GM18520 (cell line): ENCODE data around the gene ANK3.

Experiments
- ATAC-seq: cut with Tn5 transposase; IDR thresholded peaks from one replicate; pipeline ENCODE4 v1.9.1; 2021; ENCODE audit not compliant: unreplicated experiment

Gene ANK3

GRCh38 chr10:60144099-60144498 lies 245.6 kb downstream of the ANK3 start:
- ATAC-seq = no peak

- ATAC-seq = no peak
Measured at GRCh38 chr10:60142736-60143135, 246.9 kb downstream of the ANK3 start.

GRCh38 chr10:60141896-60142559 lies 247.6 kb downstream of the ANK3 start:
- no peak for ATAC-seq

GRCh38 chr10:60140651-60141632 lies 248.7 kb downstream of the ANK3 start:
- no peak for ATAC-seq

- ATAC-seq = no peak
Measured at GRCh38 chr10:60139798-60140566, 249.7 kb downstream of the ANK3 start.

- ATAC-seq = no peak
Measured at GRCh38 chr10:60139290-60139689, 250.4 kb downstream of the ANK3 start.

- ATAC-seq = no peak
Measured at GRCh38 chr10:60138842-60139241, 250.8 kb downstream of the ANK3 start.

- ATAC-seq = no peak
Measured at GRCh38 chr10:60138026-60138425, 251.6 kb downstream of the ANK3 start.

- no peak for ATAC-seq
Measured at GRCh38 chr10:60137292-60137992, 252.2 kb downstream of the ANK3 start.

- ATAC-seq = no peak
Measured at GRCh38 chr10:60135020-60135419, 254.7 kb downstream of the ANK3 start.

GRCh38 chr10:60134548-60134947 lies 255.1 kb downstream of the ANK3 start:
- no peak for ATAC-seq

GRCh38 chr10:60130130-60130579 lies 259.5 kb downstream of the ANK3 start:
- peak; percentile 60 for ATAC-seq

- ATAC-seq = no peak
Measured at GRCh38 chr10:60125895-60126294, 263.8 kb downstream of the ANK3 start.

- ATAC-seq = no peak
Measured at GRCh38 chr10:60124536-60124935, 265.1 kb downstream of the ANK3 start.

GRCh38 chr10:60123668-60124067 lies 266.0 kb downstream of the ANK3 start:
- ATAC-seq = no peak

GRCh38 chr10:60123172-60123571 lies 266.5 kb downstream of the ANK3 start:
- no peak for ATAC-seq

GRCh38 chr10:60122190-60122589 lies 267.5 kb downstream of the ANK3 start:
- ATAC-seq = no peak

- ATAC-seq = peak; percentile 48
Measured at GRCh38 chr10:60114765-60115586, 274.7 kb downstream of the ANK3 start.

- no peak for ATAC-seq
Measured at GRCh38 chr10:60110739-60111138, 278.9 kb downstream of the ANK3 start.
